HCT116 (cell line): Measurements from ENCODE around the gene GSTM5. TPM values are rescaled to one million over a fixed set of nuclear protein-coding genes. Genes with fewer than 3 reads are reported as not detected.

ENCODE experiments used
- ATAC-seq: fragments of 200-7000 bp; cut with Tn5 transposase; 2 replicates; pipeline ENCODE4 v1.9.1; 2020; ENCODE audit warnings: mild to moderate bottlenecking, moderate library complexity
- BruUV-seq: library from RNA; stranded (reverse); fragments of 400-500 nt; replicated peaks from 2 replicates; lab custom pipeline; 2021; lab: Mats Ljungman, UMichigan
- CTCF ChIA-PET: fragments of 300-600 bp; sonication (Branson Sonifier 250); formaldehyde crosslinking; loops from one replicate; lab custom pipeline; 2021; ENCODE audit warnings: antibody characterized with exemption; lab: Charles Lee
- POLR2A ChIA-PET: fragments of 300-600, 350-600 bp; sonication (Branson Sonifier 250); formaldehyde crosslinking; loops from one replicate; lab custom pipeline; 2021; ENCODE audit warnings: antibody characterized with exemption; lab: Charles Lee
- RAD21 ChIA-PET, 2 experiments: fragments of 300-600 bp; sonication (Branson Sonifier 250); formaldehyde crosslinking; loops; one replicate each; lab custom pipeline; 2023; ENCODE audit warnings: low total read pairs in 2 of 2; ENCODE audit not compliant: uncharacterized antibody in 2 of 2, unreplicated experiment in 2 of 2, low non-redundant PET in 1 of 2; lab: Charles Lee
- DNase-seq: peaks from one replicate; pipeline ENCODE4 v3.0.0-alpha.2; 2010; ENCODE audit warnings: low read depth, low spot score
- H2AFZ ChIP-seq: fragments of 200-600 bp; shearing (Covaris generic), sonication (generic); 2 replicates; pipeline ENCODE4 v1.6.1; 2017; ENCODE audit warnings: low read depth, mixed run types, mixed read lengths, antibody characterized with exemption, low read length; ENCODE audit not compliant: poor library complexity, severe bottlenecking
- H3K27ac ChIP-seq: 2 replicates; pipeline ENCODE4 v1.5.1; 2012; ENCODE audit warnings: low read depth, low read length
- H3K27me3 ChIP-seq: fragments of 200-600 bp; sonication (generic); 2 replicates; pipeline ENCODE4 v1.6.1; 2016; ENCODE audit warnings: mixed run types, low read length, mixed read lengths; ENCODE audit not compliant: insufficient read depth
- H3K36me3 ChIP-seq, 2 experiments: fragments of 200-500 bp in 1 of 2; fragments of 200-600 bp in 1 of 2; sonication (Bioruptor generic) in 1 of 2; sonication (generic) in 1 of 2; 2 replicates each; pipeline versions ENCODE4 v1.5.1 to v1.6.1; 2014 to 2016; ENCODE audit warnings: low read length in 2 of 2, inconsistent platforms in 1 of 2, mixed read lengths in 1 of 2, mixed run types in 1 of 2; ENCODE audit not compliant: insufficient read depth in 2 of 2, control insufficient read depth in 1 of 2
- H3K4me1 ChIP-seq, 2 experiments: fragments of 200-600 bp in 1 of 2; sonication (generic) in 1 of 2; 2 replicates each; pipeline versions ENCODE4 v1.5.1 to v1.6.1; 2012 to 2017; ENCODE audit warnings: low read length in 2 of 2, inconsistent platforms in 1 of 2, mild to moderate bottlenecking in 1 of 2, mixed read lengths in 1 of 2, mixed run types in 1 of 2, moderate library complexity in 1 of 2; ENCODE audit not compliant: insufficient read depth in 2 of 2, control insufficient read depth in 1 of 2
- H3K4me2 ChIP-seq: fragments of 200-600 bp; sonication (generic); 2 replicates; pipeline ENCODE4 v1.6.1; 2017; ENCODE audit warnings: mixed run types, low read length, mixed read lengths
- H3K4me3 ChIP-seq, 2 experiments: fragments of 200-600 bp in 1 of 2; sonication (generic) in 1 of 2; replicated peaks in 1 of 2; 2 replicates each; pipeline ENCODE4 v1.5.1; 2011 to 2016; ENCODE audit warnings: low read length in 2 of 2, control low read depth in 1 of 2, low read depth in 1 of 2, mild to moderate bottlenecking in 1 of 2, mixed read lengths in 1 of 2, mixed run types in 1 of 2
- H3K79me2 ChIP-seq: fragments of 200-600 bp; sonication (generic); 2 replicates; pipeline ENCODE4 v1.6.1; 2017; ENCODE audit warnings: mild to moderate bottlenecking, mixed run types, low read length, moderate library complexity, mixed read lengths; ENCODE audit not compliant: insufficient read depth
- H3K9ac ChIP-seq: fragments of 200-600 bp; sonication (generic); 2 replicates; pipeline ENCODE4 v1.6.1; 2016; ENCODE audit warnings: low read length, mixed read lengths
- H3K9me2 ChIP-seq: fragments of 200-600 bp; sonication (generic), shearing (Covaris generic); 2 replicates; pipeline ENCODE4 v1.6.1; 2017; ENCODE audit warnings: mixed run types, mild to moderate bottlenecking, moderate library complexity; ENCODE audit not compliant: insufficient read depth
- H3K9me3 ChIP-seq, 2 experiments: fragments of 200-500 bp in 1 of 2; fragments of 200-600 bp in 1 of 2; sonication (Bioruptor generic) in 1 of 2; sonication (generic) in 1 of 2; 2 replicates each; pipeline ENCODE4 v1.6.1; 2014 to 2017; ENCODE audit warnings: low read length in 2 of 2, mixed read lengths in 2 of 2, inconsistent platforms in 1 of 2, low read depth in 1 of 2, mild to moderate bottlenecking in 1 of 2, mixed run types in 1 of 2, moderate library complexity in 1 of 2; ENCODE audit not compliant: control insufficient read depth in 1 of 2, insufficient read depth in 1 of 2
- H4K20me1 ChIP-seq: fragments of 200-600 bp; sonication (generic), shearing (Covaris generic); 2 replicates; pipeline ENCODE4 v1.6.1; 2017; ENCODE audit warnings: mixed run types, mild to moderate bottlenecking, moderate library complexity; ENCODE audit not compliant: insufficient read depth
- CEBPB ChIP-seq: IDR thresholded peaks from 2 replicates; pipeline ENCODE4 v1.6.1; 2012; ENCODE audit warnings: low read depth
- EGR1 ChIP-seq: IDR thresholded peaks from 2 replicates; pipeline ENCODE4 v1.6.1; 2012; ENCODE audit warnings: low read depth
- EZH2phosphoT487 ChIP-seq: fragments of 200-600 bp; IDR thresholded peaks from 2 replicates; pipeline ENCODE4 v1.6.1; 2018; ENCODE audit warnings: antibody characterized with exemption, borderline replicate concordance
- FOSL1 ChIP-seq: IDR thresholded peaks from 2 replicates; pipeline ENCODE4 v1.6.1; 2012; ENCODE audit warnings: low read depth
- JUND ChIP-seq: IDR thresholded peaks from 2 replicates; pipeline ENCODE4 v1.6.1; 2012
- POLR2A ChIP-seq: IDR thresholded peaks from 2 replicates; pipeline ENCODE4 v1.7.0; 2011; ENCODE audit warnings: borderline replicate concordance; ENCODE audit not compliant: insufficient read depth, insufficient read length; ENCODE audit errors: extremely low read depth
- POLR2AphosphoS5 ChIP-seq: IDR thresholded peaks from 2 replicates; pipeline ENCODE4 v1.6.1; 2011; ENCODE audit warnings: mild to moderate bottlenecking, low read depth, low read length, moderate library complexity
- SIN3A ChIP-seq: IDR thresholded peaks from 2 replicates; pipeline ENCODE4 v1.6.1; 2012; ENCODE audit warnings: low read depth
- SRF ChIP-seq: IDR thresholded peaks from 2 replicates; pipeline ENCODE4 v1.6.1; 2012; ENCODE audit warnings: low read depth
- TCF7L2 ChIP-seq: IDR thresholded peaks from 2 replicates; pipeline ENCODE4 v1.7.0; 2011; ENCODE audit warnings: borderline replicate concordance, inconsistent platforms; ENCODE audit not compliant: insufficient read depth, insufficient read length; ENCODE audit errors: extremely low read depth
- ZFX ChIP-seq: fragments of 450-650 bp; IDR thresholded peaks from 2 replicates; pipeline ENCODE4 v1.6.1; 2017
- intact Hi-C: fragments of 100-400 bp; cut with micrococcal nuclease; formaldehyde crosslinking; loops from 2 replicates; pipeline ENCODE4 v1.10.0; 2022
- total RNA-seq: library from RNA; stranded (reverse); gene quantifications from one replicate; pipeline ENCODE4 v1.2.1, GENCODE V29; 2021; ENCODE audit not compliant: unreplicated experiment
- TF ChIP-seq, protein P1 (sequence below): IDR thresholded peaks from 2 replicates; pipeline ENCODE4 v1.6.1; 2011; ENCODE audit warnings: mild to moderate bottlenecking, low read length, moderate library complexity; ENCODE audit not compliant: insufficient replicate concordance; ENCODE audit errors: extremely low read depth
- TF ChIP-seq, protein P2 (sequence below): IDR thresholded peaks from 2 replicates; pipeline ENCODE4 v1.6.1; 2012; ENCODE audit warnings: low read depth
- TF ChIP-seq, protein P3 (sequence below): IDR thresholded peaks from 2 replicates; pipeline ENCODE4 v1.6.1; 2012

GSTM5 gene
- total RNA-seq, 1 experiment from 2014 or later = not detected

DNA sequence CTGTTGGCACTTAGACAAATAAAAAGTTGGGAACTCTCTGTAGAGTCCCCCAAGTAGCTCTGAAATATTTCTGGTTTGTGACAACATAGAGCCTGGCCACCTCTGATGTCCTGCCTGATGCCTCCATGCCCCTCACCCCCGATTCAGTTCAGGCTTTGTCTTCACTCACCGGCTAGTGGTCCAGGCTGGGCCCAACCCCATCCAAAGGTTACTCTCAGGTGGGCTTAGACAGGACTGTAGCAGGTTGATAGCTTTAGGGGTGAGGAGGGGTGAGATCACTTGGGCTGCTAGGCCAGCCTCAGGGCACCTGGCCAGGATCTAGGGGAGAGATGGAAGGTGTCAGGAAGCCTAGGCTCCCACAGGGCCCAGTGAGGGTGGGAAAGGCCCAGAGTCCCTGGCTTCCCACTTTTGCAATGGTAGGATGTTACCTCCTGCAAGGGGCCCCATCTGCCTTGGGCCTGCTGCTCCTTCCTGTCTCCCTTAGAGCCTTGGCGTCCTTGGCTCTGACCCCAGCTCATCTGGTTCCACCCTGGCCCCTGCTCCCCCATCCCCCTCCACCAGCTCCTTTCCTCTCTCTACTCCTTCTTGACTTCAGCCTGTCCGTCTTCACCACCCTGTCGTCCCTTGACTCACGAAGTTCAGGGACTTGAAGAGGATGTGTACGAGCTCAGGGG, 44.9 kb downstream of the GSTM5 start:
- intact Hi-C loops = no loop called here
- RAD21 ChIA-PET = no interaction called here
- POLR2A ChIA-PET = no interaction called here
- Histone ChIP-seq H3K79me2 (no peaks in the 10 kb centered on the region), H3K9ac (no peak overlapping the region), H3K36me3 (no peaks in the 10 kb centered on the region), H3K4me3 (no peak overlapping the region), H2AFZ (no peak overlapping the region), H3K27ac (no peak overlapping the region), H3K9me3 (no peaks in the 10 kb centered on the region), H4K20me1 (no peaks in the 10 kb centered on the region), H3K4me1 (no peaks in the 10 kb centered on the region), H3K9me2 (no peaks in the 10 kb centered on the region)
- DNase-seq (no peak), ATAC-seq (no peak)
- no TSS peak for BruUV-seq
- TF ChIP-seq POLR2AphosphoS5 (no peak), SIN3A (no peak), ZFX (no peak), EGR1 (no peak), POLR2A (no peak), SRF (no peak), FOSL1 (no peak), JUND (no peak), EZH2phosphoT487 (no peak), TCF7L2 (no peak), CEBPB (no peak)
- TF ChIP-seq, protein P1, sequence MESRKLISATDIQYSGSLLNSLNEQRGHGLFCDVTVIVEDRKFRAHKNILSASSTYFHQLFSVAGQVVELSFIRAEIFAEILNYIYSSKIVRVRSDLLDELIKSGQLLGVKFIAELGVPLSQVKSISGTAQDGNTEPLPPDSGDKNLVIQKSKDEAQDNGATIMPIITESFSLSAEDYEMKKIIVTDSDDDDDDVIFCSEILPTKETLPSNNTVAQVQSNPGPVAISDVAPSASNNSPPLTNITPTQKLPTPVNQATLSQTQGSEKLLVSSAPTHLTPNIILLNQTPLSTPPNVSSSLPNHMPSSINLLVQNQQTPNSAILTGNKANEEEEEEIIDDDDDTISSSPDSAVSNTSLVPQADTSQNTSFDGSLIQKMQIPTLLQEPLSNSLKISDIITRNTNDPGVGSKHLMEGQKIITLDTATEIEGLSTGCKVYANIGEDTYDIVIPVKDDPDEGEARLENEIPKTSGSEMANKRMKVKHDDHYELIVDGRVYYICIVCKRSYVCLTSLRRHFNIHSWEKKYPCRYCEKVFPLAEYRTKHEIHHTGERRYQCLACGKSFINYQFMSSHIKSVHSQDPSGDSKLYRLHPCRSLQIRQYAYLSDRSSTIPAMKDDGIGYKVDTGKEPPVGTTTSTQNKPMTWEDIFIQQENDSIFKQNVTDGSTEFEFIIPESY = no peak
- TF ChIP-seq, protein P2, sequence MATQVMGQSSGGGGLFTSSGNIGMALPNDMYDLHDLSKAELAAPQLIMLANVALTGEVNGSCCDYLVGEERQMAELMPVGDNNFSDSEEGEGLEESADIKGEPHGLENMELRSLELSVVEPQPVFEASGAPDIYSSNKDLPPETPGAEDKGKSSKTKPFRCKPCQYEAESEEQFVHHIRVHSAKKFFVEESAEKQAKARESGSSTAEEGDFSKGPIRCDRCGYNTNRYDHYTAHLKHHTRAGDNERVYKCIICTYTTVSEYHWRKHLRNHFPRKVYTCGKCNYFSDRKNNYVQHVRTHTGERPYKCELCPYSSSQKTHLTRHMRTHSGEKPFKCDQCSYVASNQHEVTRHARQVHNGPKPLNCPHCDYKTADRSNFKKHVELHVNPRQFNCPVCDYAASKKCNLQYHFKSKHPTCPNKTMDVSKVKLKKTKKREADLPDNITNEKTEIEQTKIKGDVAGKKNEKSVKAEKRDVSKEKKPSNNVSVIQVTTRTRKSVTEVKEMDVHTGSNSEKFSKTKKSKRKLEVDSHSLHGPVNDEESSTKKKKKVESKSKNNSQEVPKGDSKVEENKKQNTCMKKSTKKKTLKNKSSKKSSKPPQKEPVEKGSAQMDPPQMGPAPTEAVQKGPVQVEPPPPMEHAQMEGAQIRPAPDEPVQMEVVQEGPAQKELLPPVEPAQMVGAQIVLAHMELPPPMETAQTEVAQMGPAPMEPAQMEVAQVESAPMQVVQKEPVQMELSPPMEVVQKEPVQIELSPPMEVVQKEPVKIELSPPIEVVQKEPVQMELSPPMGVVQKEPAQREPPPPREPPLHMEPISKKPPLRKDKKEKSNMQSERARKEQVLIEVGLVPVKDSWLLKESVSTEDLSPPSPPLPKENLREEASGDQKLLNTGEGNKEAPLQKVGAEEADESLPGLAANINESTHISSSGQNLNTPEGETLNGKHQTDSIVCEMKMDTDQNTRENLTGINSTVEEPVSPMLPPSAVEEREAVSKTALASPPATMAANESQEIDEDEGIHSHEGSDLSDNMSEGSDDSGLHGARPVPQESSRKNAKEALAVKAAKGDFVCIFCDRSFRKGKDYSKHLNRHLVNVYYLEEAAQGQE = no peak
- TF ChIP-seq, protein P3, sequence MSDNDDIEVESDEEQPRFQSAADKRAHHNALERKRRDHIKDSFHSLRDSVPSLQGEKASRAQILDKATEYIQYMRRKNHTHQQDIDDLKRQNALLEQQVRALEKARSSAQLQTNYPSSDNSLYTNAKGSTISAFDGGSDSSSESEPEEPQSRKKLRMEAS = no peak
- TF ChIP-seq, all 23 proteins: peak for 0
- Histone ChIP-seq H3K27me3 (no peaks in the 10 kb centered on the region), H3K4me2 (no peak overlapping the region)
- CTCF ChIA-PET = no interaction called here
